ENCODE results near the gene CC2D2A. TPM values are rescaled to one million over a fixed set of nuclear protein-coding genes. Genes with fewer than 3 reads are reported as not detected.

Gene CC2D2A
- total RNA-seq, 1 donor from 2014 or later, result 7.8 TPM

- Histone ChIP-seq H3K36me3 (ENCODE audit: control insufficient read depth in 3 of 3, insufficient read depth in 3 of 3, low read length in 3 of 3) (no peaks in the 10 kb centered on the region), H3K9ac (ENCODE audit: low read depth in 1 of 3, low read length in 3 of 3) (no peak overlapping the region), H3K27ac (ENCODE audit: low read depth, low read length) (no peak overlapping the region), H3K4me3 (ENCODE audit: low read length in 3 of 3) (no peak overlapping the region), H3K27me3 (ENCODE audit: control insufficient read depth in 3 of 3, insufficient read depth in 3 of 3, low read length in 3 of 3) (no peaks in the 10 kb centered on the region), H3K9me3 (ENCODE audit: control insufficient read depth in 3 of 3, low read length in 3 of 3) (no peaks in the 10 kb centered on the region), H3K4me1 (ENCODE audit: control insufficient read depth in 3 of 3, insufficient read depth in 3 of 3, low read length in 3 of 3) (peaks cover 0 to 5% (median 0%) of the 10 kb centered on the region in 3 donors)
Measured at GRCh38 chr4:15438939-15439524, 30.6 kb upstream of the CC2D2A start.

DNA sequence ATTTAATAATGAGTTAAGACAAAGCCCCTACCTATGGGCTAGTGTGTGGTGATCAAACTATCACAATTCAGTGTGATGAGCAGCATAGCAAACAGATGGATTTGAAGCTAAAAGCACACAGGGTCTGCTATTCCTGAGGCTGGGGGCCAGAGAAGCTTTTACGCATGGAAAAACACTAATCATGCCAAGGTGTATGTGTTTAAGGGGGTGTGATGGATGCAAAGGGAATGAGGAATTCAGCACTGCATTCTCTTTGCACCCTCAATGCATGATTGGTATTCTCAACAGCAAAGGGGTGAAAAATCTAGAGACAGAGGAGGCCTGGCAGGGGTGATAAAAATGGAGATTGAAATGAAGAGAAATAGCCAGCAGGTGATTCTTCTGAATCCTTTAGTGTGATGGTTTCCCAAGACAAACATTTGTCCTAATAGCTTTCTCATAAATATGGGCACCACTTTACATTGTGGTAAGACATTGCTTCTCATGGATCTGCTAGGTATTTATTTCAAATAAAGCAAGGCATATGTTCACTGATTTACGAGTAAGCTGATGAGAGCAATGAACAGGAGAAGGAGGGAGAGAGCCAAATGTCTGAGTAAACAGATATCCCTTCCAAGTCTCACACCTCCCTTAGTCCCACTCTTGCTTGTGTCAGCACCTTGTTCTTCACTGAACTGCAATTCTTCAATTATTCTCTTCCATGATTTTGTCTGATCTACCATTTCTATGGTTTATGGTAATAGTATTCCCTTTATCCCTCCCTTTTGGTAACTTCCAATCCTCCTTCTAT, 26.1 kb upstream of the CC2D2A start:
- Histone ChIP-seq H3K36me3 (ENCODE audit: control insufficient read depth in 3 of 3, insufficient read depth in 3 of 3, low read length in 3 of 3) (no peaks in the 10 kb centered on the region), H3K9ac (ENCODE audit: low read depth in 1 of 3, low read length in 3 of 3) (no peak overlapping the region), H3K27ac (ENCODE audit: low read depth, low read length) (no peak overlapping the region), H3K4me3 (ENCODE audit: low read length in 3 of 3) (no peak overlapping the region), H3K9me3 (ENCODE audit: control insufficient read depth in 3 of 3, low read length in 3 of 3) (no peaks in the 10 kb centered on the region), H3K4me1 (ENCODE audit: control insufficient read depth in 3 of 3, insufficient read depth in 3 of 3, low read length in 3 of 3) (no peaks in the 10 kb centered on the region), H3K27me3 (ENCODE audit: control insufficient read depth in 3 of 3, insufficient read depth in 3 of 3, low read length in 3 of 3) (no peaks in the 10 kb centered on the region)

GRCh38 chr4:15444276-15444675, 25.4 kb upstream of the CC2D2A start:
- Histone ChIP-seq H3K27me3 (ENCODE audit: control insufficient read depth in 3 of 3, insufficient read depth in 3 of 3, low read length in 3 of 3) (no peaks in the 10 kb centered on the region), H3K27ac (ENCODE audit: low read depth, low read length) (no peak overlapping the region), H3K4me1 (ENCODE audit: control insufficient read depth in 3 of 3, insufficient read depth in 3 of 3, low read length in 3 of 3) (no peaks in the 10 kb centered on the region), H3K9ac (ENCODE audit: low read depth in 1 of 3, low read length in 3 of 3) (no peak overlapping the region), H3K9me3 (ENCODE audit: control insufficient read depth in 3 of 3, low read length in 3 of 3) (no peaks in the 10 kb centered on the region), H3K36me3 (ENCODE audit: control insufficient read depth in 3 of 3, insufficient read depth in 3 of 3, low read length in 3 of 3) (no peaks in the 10 kb centered on the region), H3K4me3 (ENCODE audit: low read length in 3 of 3) (no peak overlapping the region)

- H3K9me3 ChIP-seq (ENCODE audit: control insufficient read depth in 3 of 3, low read length in 3 of 3), result no peaks in the 10 kb centered on the region
- H3K4me1 ChIP-seq (ENCODE audit: control insufficient read depth in 3 of 3, insufficient read depth in 3 of 3, low read length in 3 of 3), result no peaks in the 10 kb centered on the region
- no peak overlapping the region for H3K4me3 ChIP-seq (ENCODE audit: low read length in 3 of 3)
- no peak overlapping the region for H3K9ac ChIP-seq (ENCODE audit: low read depth in 1 of 3, low read length in 3 of 3)
- H3K36me3 ChIP-seq (ENCODE audit: control insufficient read depth in 3 of 3, insufficient read depth in 3 of 3, low read length in 3 of 3), result no peaks in the 10 kb centered on the region
- no peak overlapping the region for H3K27ac ChIP-seq (ENCODE audit: low read depth, low read length)
- no peaks in the 10 kb centered on the region for H3K27me3 ChIP-seq (ENCODE audit: control insufficient read depth in 3 of 3, insufficient read depth in 3 of 3, low read length in 3 of 3)
Measured at GRCh38 chr4:15444879-15445547, 24.7 kb upstream of the CC2D2A start.

- Histone ChIP-seq H3K27ac (ENCODE audit: low read depth, low read length) (no peak overlapping the region), H3K27me3 (ENCODE audit: control insufficient read depth in 3 of 3, insufficient read depth in 3 of 3, low read length in 3 of 3) (no peaks in the 10 kb centered on the region), H3K4me3 (ENCODE audit: low read length in 3 of 3) (no peak overlapping the region), H3K36me3 (ENCODE audit: control insufficient read depth in 3 of 3, insufficient read depth in 3 of 3, low read length in 3 of 3) (no peaks in the 10 kb centered on the region), H3K9me3 (ENCODE audit: control insufficient read depth in 3 of 3, low read length in 3 of 3) (no peaks in the 10 kb centered on the region), H3K4me1 (ENCODE audit: control insufficient read depth in 3 of 3, insufficient read depth in 3 of 3, low read length in 3 of 3) (peaks cover 11 to 15% (median 12%) of the 10 kb centered on the region in 3 donors), H3K9ac (ENCODE audit: low read depth in 1 of 3, low read length in 3 of 3) (no peak overlapping the region)
Measured at GRCh38 chr4:15451181-15451865, 18.4 kb upstream of the CC2D2A start.

DNA sequence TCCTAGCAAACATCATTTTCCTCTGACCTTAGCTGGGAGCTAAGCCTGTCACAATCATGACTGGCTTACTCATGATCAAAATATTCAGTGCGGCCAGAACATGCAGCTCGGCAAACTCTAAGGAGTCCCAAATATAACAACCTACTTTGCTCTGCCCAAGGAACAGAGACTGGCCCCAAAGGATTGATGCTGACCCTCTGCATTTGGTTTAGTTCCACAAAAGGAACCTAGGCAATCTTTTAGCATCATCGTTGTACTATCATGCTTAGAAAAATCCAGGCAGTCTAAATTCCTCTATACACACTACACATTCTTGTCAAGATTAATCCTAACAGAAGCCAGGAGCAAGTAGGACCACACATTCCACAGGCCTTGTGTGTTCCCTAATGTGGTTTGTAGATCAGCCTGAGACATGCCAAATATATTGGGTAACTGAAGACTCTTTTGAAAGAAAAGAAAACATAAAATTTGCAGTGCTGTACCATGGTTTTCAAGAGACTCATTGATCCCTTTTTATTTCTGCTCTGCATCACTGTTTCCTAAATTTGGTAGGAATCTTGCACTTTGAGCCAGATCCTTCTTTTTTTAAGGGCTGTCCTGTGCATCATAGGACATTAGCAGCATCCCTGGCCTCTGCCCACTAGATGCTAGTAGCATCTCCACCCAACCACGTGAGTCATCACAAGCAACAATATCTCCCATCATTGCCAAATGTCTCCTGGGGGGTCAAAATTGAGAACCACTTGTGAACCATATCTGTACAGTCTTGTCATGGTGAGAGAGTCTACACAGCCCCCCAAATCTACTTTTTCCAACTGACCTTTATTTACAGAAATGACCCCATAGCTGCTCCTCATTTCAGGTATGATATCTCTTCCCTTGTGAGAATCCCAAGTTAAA, 17.6 kb upstream of the CC2D2A start:
- Histone ChIP-seq H3K4me3 (ENCODE audit: low read length in 3 of 3) (no peak overlapping the region), H3K27me3 (ENCODE audit: control insufficient read depth in 3 of 3, insufficient read depth in 3 of 3, low read length in 3 of 3) (no peaks in the 10 kb centered on the region), H3K9me3 (ENCODE audit: control insufficient read depth in 3 of 3, low read length in 3 of 3) (no peaks in the 10 kb centered on the region), H3K36me3 (ENCODE audit: control insufficient read depth in 3 of 3, insufficient read depth in 3 of 3, low read length in 3 of 3) (no peaks in the 10 kb centered on the region), H3K27ac (ENCODE audit: low read depth, low read length) (no peak overlapping the region), H3K4me1 (ENCODE audit: control insufficient read depth in 3 of 3, insufficient read depth in 3 of 3, low read length in 3 of 3) (peaks cover 11 to 15% (median 12%) of the 10 kb centered on the region in 3 donors), H3K9ac (ENCODE audit: low read depth in 1 of 3, low read length in 3 of 3) (no peak overlapping the region)

GRCh38 chr4:15455290-15455689, 14.4 kb upstream of the CC2D2A start:
- H3K27ac ChIP-seq (ENCODE audit: low read depth, low read length), result no peak overlapping the region
- H3K27me3 ChIP-seq (ENCODE audit: control insufficient read depth in 3 of 3, insufficient read depth in 3 of 3, low read length in 3 of 3), result no peaks in the 10 kb centered on the region

DNA sequence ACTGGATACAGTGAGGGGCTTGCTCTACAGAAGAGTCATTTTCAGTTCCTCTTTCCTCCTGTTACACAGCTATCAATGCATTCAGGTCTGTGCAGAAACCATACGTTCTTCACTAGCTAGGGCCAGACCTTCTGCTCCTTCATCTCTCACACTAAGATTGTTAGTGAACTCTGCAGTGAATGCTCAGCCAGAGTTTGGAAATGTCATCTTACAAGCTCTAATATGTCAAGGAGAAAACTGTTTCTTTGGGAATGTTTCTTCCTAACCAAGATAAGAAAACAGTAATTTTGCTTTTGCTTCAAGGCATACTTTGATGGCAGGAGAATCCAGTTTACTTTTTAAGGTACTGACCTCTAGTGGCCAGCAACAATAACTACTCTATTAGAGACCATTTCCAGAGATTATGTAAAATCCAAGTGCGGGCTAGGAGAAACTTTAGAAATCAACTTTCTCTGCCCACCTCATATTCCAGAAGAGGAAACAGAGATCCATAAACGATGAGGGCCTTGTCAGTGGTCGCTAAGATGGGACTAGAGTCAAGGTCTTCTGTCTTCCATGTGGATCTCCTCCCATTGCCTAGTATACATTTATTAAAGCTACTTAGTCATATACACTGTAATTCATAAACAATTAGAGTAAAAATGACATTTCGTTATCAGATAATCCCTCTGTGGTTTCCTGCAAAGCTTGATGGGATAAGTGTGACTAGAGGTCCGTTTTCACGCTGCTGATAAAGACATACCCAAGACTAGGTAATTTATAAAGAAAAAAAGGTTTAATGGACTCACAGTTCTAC, 12.1 kb upstream of the CC2D2A start:
- Histone ChIP-seq H3K9me3 (ENCODE audit: control insufficient read depth in 3 of 3, low read length in 3 of 3) (no peaks in the 10 kb centered on the region), H3K9ac (ENCODE audit: low read depth in 1 of 3, low read length in 3 of 3) (no peak overlapping the region), H3K27ac (ENCODE audit: low read depth, low read length) (no peak overlapping the region), H3K4me1 (ENCODE audit: control insufficient read depth in 3 of 3, insufficient read depth in 3 of 3, low read length in 3 of 3) (peaks cover 0 to 4% (median 0%) of the 10 kb centered on the region in 3 donors), H3K27me3 (ENCODE audit: control insufficient read depth in 3 of 3, insufficient read depth in 3 of 3, low read length in 3 of 3) (no peaks in the 10 kb centered on the region), H3K4me3 (ENCODE audit: low read length in 3 of 3) (no peak overlapping the region), H3K36me3 (ENCODE audit: control insufficient read depth in 3 of 3, insufficient read depth in 3 of 3, low read length in 3 of 3) (no peaks in the 10 kb centered on the region)

More at GRCh38 chr4:15455290-15455689, 14.4 kb upstream of the CC2D2A start:
- H3K9ac ChIP-seq (ENCODE audit: low read depth in 1 of 3, low read length in 3 of 3), result no peak overlapping the region
- H3K9me3 ChIP-seq (ENCODE audit: control insufficient read depth in 3 of 3, low read length in 3 of 3), result no peaks in the 10 kb centered on the region
- H3K4me3 ChIP-seq (ENCODE audit: low read length in 3 of 3), result no peak overlapping the region
- H3K36me3 ChIP-seq (ENCODE audit: control insufficient read depth in 3 of 3, insufficient read depth in 3 of 3, low read length in 3 of 3), result no peaks in the 10 kb centered on the region
- peaks cover 11 to 18% (median 12%) of the 10 kb centered on the region in 3 donors for H3K4me1 ChIP-seq (ENCODE audit: control insufficient read depth in 3 of 3, insufficient read depth in 3 of 3, low read length in 3 of 3)

GRCh38 chr4:15458616-15459015, 11.1 kb upstream of the CC2D2A start:
- no peaks in the 10 kb centered on the region for H3K27me3 ChIP-seq (ENCODE audit: control insufficient read depth in 3 of 3, insufficient read depth in 3 of 3, low read length in 3 of 3)
- no peak overlapping the region for H3K4me3 ChIP-seq (ENCODE audit: low read length in 3 of 3)
- no peaks in the 10 kb centered on the region for H3K36me3 ChIP-seq (ENCODE audit: control insufficient read depth in 3 of 3, insufficient read depth in 3 of 3, low read length in 3 of 3)
- H3K4me1 ChIP-seq (ENCODE audit: control insufficient read depth in 3 of 3, insufficient read depth in 3 of 3, low read length in 3 of 3), result peaks cover 0 to 4% (median 0%) of the 10 kb centered on the region in 3 donors
- H3K9ac ChIP-seq (ENCODE audit: low read depth in 1 of 3, low read length in 3 of 3), result no peak overlapping the region
- no peaks in the 10 kb centered on the region for H3K9me3 ChIP-seq (ENCODE audit: control insufficient read depth in 3 of 3, low read length in 3 of 3)
- no peak overlapping the region for H3K27ac ChIP-seq (ENCODE audit: low read depth, low read length)

Data from skeletal muscle tissue (tissue), 4 donors.